H1 (cell line): Measurements from ENCODE around the gene TEX101. TPM values are rescaled to one million over a fixed set of nuclear protein-coding genes. Genes with fewer than 3 reads are reported as not detected.

ENCODE experiments used
- KDM1A ChIP-seq: fragments of 200-600, 300-600 bp; sonication (generic); IDR thresholded peaks from 2 replicates; pipeline ENCODE4 v1.7.1; 2016; ENCODE audit warnings: mild to moderate bottlenecking, low read length, borderline replicate concordance
- MAFK ChIP-seq: IDR thresholded peaks from 2 replicates; pipeline ENCODE4 v1.6.1; 2012; ENCODE audit warnings: low read depth, mild to moderate bottlenecking, improper control_type of control experiment, low read length
- RAD21 ChIP-seq, 2 experiments: IDR thresholded peaks in 1 of 2; conservative IDR thresholded peaks in 1 of 2; 2 replicates each; pipeline ENCODE4 v1.6.1; 2011; ENCODE audit warnings: low read depth in 2 of 2, low read length in 2 of 2, improper control_type of control experiment in 1 of 2, inconsistent platforms in 1 of 2, mild to moderate bottlenecking in 1 of 2, moderate library complexity in 1 of 2
- RXRA ChIP-seq: IDR thresholded peaks from 2 replicates; pipeline ENCODE4 v1.6.1; 2011; ENCODE audit warnings: low read depth, mild to moderate bottlenecking, low read length, moderate library complexity; ENCODE audit not compliant: insufficient read depth
- SRF ChIP-seq: IDR thresholded peaks from 2 replicates; pipeline ENCODE4 v1.6.1; 2011; ENCODE audit warnings: mild to moderate bottlenecking, low read depth, low read length, moderate library complexity
- polyA plus RNA-seq, 7 experiments: library from polyadenylated mRNA; depleted of rRNA in 3 of 7; stranded (reverse) in 5 of 7; unstranded in 2 of 7; fragments of >200 nt in 5 of 7; fragments of 200-250 nt in 2 of 7; gene quantifications; 1 replicate in 5 of 7; 2 replicates in 1 of 7; 4 replicates in 1 of 7; pipeline versions ENCODE4 v1.2.1 to v1.2.3, GENCODE V29; 2011 to 2013; ENCODE audit warnings: missing spikeins in 2 of 7, mixed read lengths in 2 of 7
- total RNA-seq: library from RNA; stranded (reverse); fragmentation: NEBNext Ultra II Directional; extraction: Animal tissue kit (Norgen Biotek cat#: 25700); gene quantifications from 2 replicates; pipeline ENCODE4 v1.2.1, GENCODE V29; 2021

The TEX101 gene
- total and polyA plus RNA-seq, 2 of the 8 experiments (the other 6 are each of a cell fraction or from before 2014, with no cell fraction given) = 0.12 TPM; not detected in 1

DNA sequence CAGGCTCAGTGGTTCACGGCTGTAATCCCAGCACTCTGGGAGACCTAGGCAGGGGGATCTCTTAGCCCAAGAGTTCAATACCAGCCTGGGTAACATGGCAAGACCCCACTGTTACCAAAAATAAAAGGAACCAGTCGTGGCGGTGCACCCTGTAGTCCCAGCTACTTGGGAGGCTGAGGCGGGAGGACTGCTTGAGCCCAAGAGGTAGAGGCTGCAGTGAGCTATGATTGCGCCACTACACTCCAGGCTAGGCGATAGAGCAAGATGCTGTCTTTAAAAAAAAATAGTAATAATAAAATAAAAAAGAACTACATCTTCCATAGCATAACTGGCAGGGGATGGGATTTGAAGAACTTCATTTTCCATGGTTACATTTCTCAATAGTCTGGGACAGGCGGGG, 47.7 kb downstream of the TEX101 start (continued):
- TF ChIP-seq RXRA = no peak
- no peak for TF ChIP-seq MAFK
- TF ChIP-seq KDM1A = no peak
- TF ChIP-seq RAD21 (IDR thresholded peaks at IDR 0.05 in 1 of 2, conservative IDR thresholded peaks at IDR 0.05 in 1 of 2; ENCODE audit: low read depth in 2 of 2, low read length in 2 of 2) = no peak
- TF ChIP-seq SRF = no peak
